ENCODE measurements around the gene GRK5.

Gene GRK5

GRCh38 chr10:119449760-119450461 lies 242.5 kb downstream of the GRK5 start:
- H3K4me1 ChIP-seq (ENCODE audit: insufficient read depth, low read length): peaks cover 6% of the 10 kb centered on the region
- H3K9me3 ChIP-seq (ENCODE audit: low read length): no peaks in the 10 kb centered on the region
- H3K9ac ChIP-seq (ENCODE audit: low read length): no peak overlapping the region
- no peak overlapping the region for H3K4me3 ChIP-seq (ENCODE audit: low read depth in 1 of 2, low read length in 2 of 2)
- peaks cover 17% of the 10 kb centered on the region for H3K36me3 ChIP-seq (ENCODE audit: insufficient read depth, low read length)
- no peak overlapping the region for H3K27ac ChIP-seq (ENCODE audit: low read depth, low read length)
- no peaks in the 10 kb centered on the region for H3K27me3 ChIP-seq (ENCODE audit: control insufficient read depth in 1 of 2, insufficient read depth in 2 of 2, low read length in 2 of 2)

GRCh38 chr10:119450606-119451299 lies 243.4 kb downstream of the GRK5 start:
- Histone ChIP-seq H3K36me3 (ENCODE audit: insufficient read depth, low read length) (peaks cover 15% of the 10 kb centered on the region), H3K9ac (ENCODE audit: low read length) (no peak overlapping the region), H3K27me3 (ENCODE audit: control insufficient read depth in 1 of 2, insufficient read depth in 2 of 2, low read length in 2 of 2) (no peaks in the 10 kb centered on the region), H3K4me3 (ENCODE audit: low read depth in 1 of 2, low read length in 2 of 2) (no peak overlapping the region), H3K4me1 (ENCODE audit: insufficient read depth, low read length) (peaks cover 5% of the 10 kb centered on the region), H3K9me3 (ENCODE audit: low read length) (no peaks in the 10 kb centered on the region), H3K27ac (ENCODE audit: low read depth, low read length) (no peak overlapping the region)

- H3K4me3 ChIP-seq (ENCODE audit: low read depth in 1 of 2, low read length in 2 of 2): no peak overlapping the region
- no peaks in the 10 kb centered on the region for H3K27me3 ChIP-seq (ENCODE audit: control insufficient read depth in 1 of 2, insufficient read depth in 2 of 2, low read length in 2 of 2)
- H3K27ac ChIP-seq (ENCODE audit: low read depth, low read length): no peak overlapping the region
- H3K36me3 ChIP-seq (ENCODE audit: insufficient read depth, low read length): peaks cover 15% of the 10 kb centered on the region
- peaks cover 5% of the 10 kb centered on the region for H3K4me1 ChIP-seq (ENCODE audit: insufficient read depth, low read length)
- H3K9ac ChIP-seq (ENCODE audit: low read length): no peak overlapping the region
- no peaks in the 10 kb centered on the region for H3K9me3 ChIP-seq (ENCODE audit: low read length)
Measured at GRCh38 chr10:119451300-119451896, 244.0 kb downstream of the GRK5 start.

GRCh38 chr10:119452396-119452795 lies 245.0 kb downstream of the GRK5 start:
- H3K4me3 ChIP-seq (ENCODE audit: low read depth in 1 of 2, low read length in 2 of 2): no peak overlapping the region
- H3K9ac ChIP-seq (ENCODE audit: low read length): no peak overlapping the region
- no peaks in the 10 kb centered on the region for H3K27me3 ChIP-seq (ENCODE audit: control insufficient read depth in 1 of 2, insufficient read depth in 2 of 2, low read length in 2 of 2)
- no peaks in the 10 kb centered on the region for H3K9me3 ChIP-seq (ENCODE audit: low read length)
- peaks cover 15% of the 10 kb centered on the region for H3K36me3 ChIP-seq (ENCODE audit: insufficient read depth, low read length)
- H3K27ac ChIP-seq (ENCODE audit: low read depth, low read length): no peak overlapping the region
- H3K4me1 ChIP-seq (ENCODE audit: insufficient read depth, low read length): peaks cover 5% of the 10 kb centered on the region

GRCh38 chr10:119453313-119453712 lies 245.9 kb downstream of the GRK5 start:
- no peaks in the 10 kb centered on the region for H3K27me3 ChIP-seq (ENCODE audit: control insufficient read depth in 1 of 2, insufficient read depth in 2 of 2, low read length in 2 of 2)
- H3K36me3 ChIP-seq (ENCODE audit: insufficient read depth, low read length): peaks cover 12% of the 10 kb centered on the region

GRCh38 chr10:119454316-119454715 lies 246.9 kb downstream of the GRK5 start:
- H3K9me3 ChIP-seq (ENCODE audit: low read length): no peaks in the 10 kb centered on the region
- H3K36me3 ChIP-seq (ENCODE audit: insufficient read depth, low read length): peaks cover 7% of the 10 kb centered on the region
- peaks cover 5% of the 10 kb centered on the region for H3K4me1 ChIP-seq (ENCODE audit: insufficient read depth, low read length)
- no peak overlapping the region for H3K9ac ChIP-seq (ENCODE audit: low read length)
- no peaks in the 10 kb centered on the region for H3K27me3 ChIP-seq (ENCODE audit: control insufficient read depth in 1 of 2, insufficient read depth in 2 of 2, low read length in 2 of 2)
- no peak overlapping the region for H3K4me3 ChIP-seq (ENCODE audit: low read depth in 1 of 2, low read length in 2 of 2)
- H3K27ac ChIP-seq (ENCODE audit: low read depth, low read length): no peak overlapping the region

More at GRCh38 chr10:119453313-119453712, 245.9 kb downstream of the GRK5 start:
- no peak overlapping the region for H3K9ac ChIP-seq (ENCODE audit: low read length)
- no peak overlapping the region for H3K4me3 ChIP-seq (ENCODE audit: low read depth in 1 of 2, low read length in 2 of 2)
- no peak overlapping the region for H3K27ac ChIP-seq (ENCODE audit: low read depth, low read length)
- peaks cover 5% of the 10 kb centered on the region for H3K4me1 ChIP-seq (ENCODE audit: insufficient read depth, low read length)
- no peaks in the 10 kb centered on the region for H3K9me3 ChIP-seq (ENCODE audit: low read length)

- no peak overlapping the region for H3K27ac ChIP-seq (ENCODE audit: low read depth, low read length)
- H3K27me3 ChIP-seq (ENCODE audit: control insufficient read depth in 1 of 2, insufficient read depth in 2 of 2, low read length in 2 of 2): no peaks in the 10 kb centered on the region
- H3K9me3 ChIP-seq (ENCODE audit: low read length): no peaks in the 10 kb centered on the region
- H3K36me3 ChIP-seq (ENCODE audit: insufficient read depth, low read length): peaks cover 7% of the 10 kb centered on the region
- no peak overlapping the region for H3K4me3 ChIP-seq (ENCODE audit: low read depth in 1 of 2, low read length in 2 of 2)
- peaks cover 2% of the 10 kb centered on the region for H3K4me1 ChIP-seq (ENCODE audit: insufficient read depth, low read length)
- H3K9ac ChIP-seq (ENCODE audit: low read length): no peak overlapping the region
Measured at GRCh38 chr10:119454990-119455389, 247.6 kb downstream of the GRK5 start.

- H3K36me3 ChIP-seq (ENCODE audit: insufficient read depth, low read length): peaks cover 7% of the 10 kb centered on the region
- no peaks in the 10 kb centered on the region for H3K9me3 ChIP-seq (ENCODE audit: low read length)
- no peaks in the 10 kb centered on the region for H3K4me1 ChIP-seq (ENCODE audit: insufficient read depth, low read length)
- H3K4me3 ChIP-seq (ENCODE audit: low read depth in 1 of 2, low read length in 2 of 2): no peak overlapping the region
- H3K9ac ChIP-seq (ENCODE audit: low read length): no peak overlapping the region
- H3K27ac ChIP-seq (ENCODE audit: low read depth, low read length): no peak overlapping the region
- H3K27me3 ChIP-seq (ENCODE audit: control insufficient read depth in 1 of 2, insufficient read depth in 2 of 2, low read length in 2 of 2): no peaks in the 10 kb centered on the region
Measured at GRCh38 chr10:119455609-119456434, 248.5 kb downstream of the GRK5 start.

- Histone ChIP-seq H3K36me3 (ENCODE audit: insufficient read depth, low read length) (peaks cover 7% of the 10 kb centered on the region), H3K4me3 (ENCODE audit: low read depth in 1 of 2, low read length in 2 of 2) (no peak overlapping the region), H3K4me1 (ENCODE audit: insufficient read depth, low read length) (no peaks in the 10 kb centered on the region), H3K9ac (ENCODE audit: low read length) (no peak overlapping the region), H3K27me3 (ENCODE audit: control insufficient read depth in 1 of 2, insufficient read depth in 2 of 2, low read length in 2 of 2) (no peaks in the 10 kb centered on the region), H3K27ac (ENCODE audit: low read depth, low read length) (no peak overlapping the region), H3K9me3 (ENCODE audit: low read length) (no peaks in the 10 kb centered on the region)
Measured at GRCh38 chr10:119456435-119456810, 249.1 kb downstream of the GRK5 start.

- Histone ChIP-seq H3K4me3 (ENCODE audit: low read depth in 1 of 2, low read length in 2 of 2) (no peak overlapping the region), H3K9me3 (ENCODE audit: low read length) (no peaks in the 10 kb centered on the region), H3K27ac (ENCODE audit: low read depth, low read length) (no peak overlapping the region), H3K4me1 (ENCODE audit: insufficient read depth, low read length) (no peaks in the 10 kb centered on the region), H3K9ac (ENCODE audit: low read length) (no peak overlapping the region), H3K27me3 (ENCODE audit: control insufficient read depth in 1 of 2, insufficient read depth in 2 of 2, low read length in 2 of 2) (no peaks in the 10 kb centered on the region), H3K36me3 (ENCODE audit: insufficient read depth, low read length) (peaks cover 6% of the 10 kb centered on the region)
Measured at GRCh38 chr10:119457966-119458766, 250.8 kb downstream of the GRK5 start.
